NCI-H226 (cell line): ENCODE results near the gene G6PD.
A peak's percentile ranks its signal among the peaks of the same experiment; 100 is the strongest.
"Not testable (repeated sequence)": the region's sequence is repeated elsewhere in the genome, so short reads cannot be mapped to it uniquely, and the experiment has no call there.

Experiments used
- DNase-seq: peaks from one replicate; pipeline ENCODE4 v3.0.0-alpha.2; 2015

The G6PD gene

DNA sequence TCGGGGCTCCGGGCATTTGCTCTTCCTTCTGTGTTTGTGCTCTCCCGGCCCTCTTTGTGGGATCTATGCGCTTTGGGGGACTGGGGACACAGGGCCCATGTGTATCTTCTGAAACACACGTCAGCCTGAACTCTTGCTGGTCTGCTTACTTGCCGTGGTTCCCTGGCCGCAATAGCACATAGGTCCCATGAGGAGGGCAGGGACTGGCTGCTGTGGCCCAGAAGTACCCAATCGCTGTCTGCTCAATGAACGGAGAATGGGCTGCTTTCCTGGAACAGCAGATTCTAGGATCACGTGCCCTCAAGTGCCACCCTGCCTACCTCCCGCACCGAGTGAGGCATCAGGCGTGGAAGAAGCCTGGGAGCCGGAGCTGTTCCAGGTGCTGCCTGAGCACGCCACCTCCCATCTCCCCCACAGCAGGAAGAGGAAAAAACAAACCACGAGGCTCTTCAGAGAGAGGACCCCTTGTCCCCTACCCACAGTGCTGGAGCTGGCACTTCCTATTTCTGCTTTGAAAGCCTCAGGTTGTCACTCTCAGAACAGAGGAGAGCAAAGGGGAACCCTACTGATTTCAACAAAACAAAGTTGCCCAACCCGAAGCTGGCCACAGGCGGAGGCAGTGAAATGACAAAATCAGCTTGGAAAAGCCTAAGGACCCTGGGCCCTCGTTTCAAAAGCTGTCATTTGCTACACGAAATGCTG, 3.8 kb downstream of the G6PD start:
- no peak for DNase-seq

DNA sequence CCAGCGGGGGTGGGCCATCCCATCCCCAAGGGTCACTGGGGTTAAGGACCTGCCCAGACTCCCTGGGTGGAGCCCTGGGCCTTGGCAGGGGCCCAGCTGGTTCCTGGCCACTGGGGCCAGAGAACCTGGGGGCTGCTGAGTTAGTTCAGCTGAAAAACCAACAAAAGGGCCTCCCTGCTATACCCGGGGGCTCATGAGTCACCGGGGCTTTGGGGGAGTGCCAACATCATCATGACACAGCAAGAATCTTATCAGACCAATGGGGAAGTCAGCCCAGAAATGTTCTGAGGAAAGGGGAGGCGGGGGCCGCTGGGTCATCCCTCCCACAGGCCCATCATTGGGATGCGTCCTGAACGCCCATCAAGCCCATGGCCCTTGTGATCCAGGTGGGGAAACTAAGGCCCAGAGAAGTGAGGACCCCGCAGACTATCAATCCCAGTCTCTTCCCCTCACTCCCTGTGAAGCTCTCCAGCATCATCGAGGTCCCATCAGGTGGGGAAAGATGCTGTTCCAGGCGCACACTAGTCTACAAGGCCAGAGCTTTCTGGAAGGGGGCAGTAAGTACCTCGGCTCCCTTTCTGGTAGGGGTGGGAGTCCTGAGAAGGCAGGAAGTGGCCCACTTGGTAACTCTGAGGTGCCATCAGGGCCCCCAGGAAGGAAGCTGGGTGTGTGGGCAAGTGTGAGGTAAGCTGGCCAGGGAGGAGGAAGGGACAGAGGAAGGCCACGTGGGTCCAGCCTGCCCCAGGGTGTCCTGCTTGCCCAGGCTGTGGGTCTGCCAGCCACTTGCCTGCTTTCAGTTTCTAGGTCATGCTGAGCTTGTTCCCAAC, 4.5 kb downstream of the G6PD start:
- DNase-seq = peak; percentile 79

DNA sequence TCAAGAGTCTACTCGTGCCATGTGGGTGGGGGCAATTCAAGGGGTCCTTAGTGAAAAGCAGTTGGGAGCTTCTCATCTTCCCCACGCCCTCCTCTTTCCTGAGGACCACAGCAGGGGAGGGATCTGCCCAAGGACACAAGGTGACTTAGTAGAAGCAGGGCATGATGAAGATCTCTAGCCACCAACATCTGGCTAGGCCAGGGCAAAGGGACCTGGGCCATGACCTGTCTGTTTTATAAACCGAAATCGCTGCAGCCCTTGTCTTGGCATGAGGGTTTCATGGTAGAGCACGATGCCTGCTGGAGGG, 5.1 kb downstream of the G6PD start:
- DNase-seq = no peak

DNA sequence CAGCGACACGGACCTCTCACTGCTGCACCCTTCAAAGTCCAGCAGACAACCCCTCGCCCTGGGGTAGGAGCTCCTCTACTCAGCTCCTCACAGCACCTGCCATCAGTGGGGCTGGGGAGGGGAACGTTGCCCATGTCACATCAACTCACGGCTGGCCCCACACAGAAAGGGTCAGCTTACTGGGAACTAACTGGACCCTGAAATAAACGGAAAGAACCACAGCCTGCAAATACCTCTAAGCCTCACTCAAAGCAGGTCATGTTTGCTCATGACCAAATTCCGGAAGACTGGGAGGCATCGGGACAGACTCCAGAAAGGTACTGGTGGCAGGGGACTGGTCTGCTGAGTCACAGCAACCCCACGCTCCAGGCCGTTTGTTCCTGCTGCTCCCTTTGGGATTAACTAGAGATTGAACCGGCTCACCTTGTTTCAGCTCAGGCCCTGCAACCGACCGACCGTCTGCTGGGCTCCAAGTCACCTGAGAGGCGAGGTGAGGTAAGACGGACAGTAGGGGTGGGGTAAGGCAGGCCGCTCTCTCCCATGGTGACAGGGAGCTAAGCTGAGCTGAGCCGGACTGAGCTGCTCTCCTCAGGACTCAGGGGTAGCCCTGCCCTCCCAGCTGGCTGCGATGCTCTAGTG, 5.6 kb downstream of the G6PD start:
- DNase-seq = no peak

DNA sequence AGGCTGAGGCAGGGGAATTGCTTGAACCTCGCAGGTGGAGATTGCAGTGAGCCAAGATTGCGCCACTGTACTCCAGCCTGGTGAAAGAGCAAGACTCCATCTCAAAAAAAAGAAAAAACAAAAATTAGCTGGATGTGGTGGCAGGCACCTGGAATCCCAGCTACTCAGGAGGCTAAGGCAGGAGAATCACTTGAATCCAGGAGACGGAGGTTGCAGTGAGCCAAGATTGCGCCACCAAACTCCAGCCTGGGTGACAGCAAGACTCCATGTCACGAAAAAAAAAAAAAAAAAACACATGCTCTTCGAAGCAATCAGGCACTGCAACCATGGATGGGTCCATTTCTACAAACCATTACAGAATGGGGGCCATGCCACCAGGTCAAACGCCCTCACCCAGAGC, 6.3 kb downstream of the G6PD start:
- not testable (repeated sequence) for DNase-seq

DNA sequence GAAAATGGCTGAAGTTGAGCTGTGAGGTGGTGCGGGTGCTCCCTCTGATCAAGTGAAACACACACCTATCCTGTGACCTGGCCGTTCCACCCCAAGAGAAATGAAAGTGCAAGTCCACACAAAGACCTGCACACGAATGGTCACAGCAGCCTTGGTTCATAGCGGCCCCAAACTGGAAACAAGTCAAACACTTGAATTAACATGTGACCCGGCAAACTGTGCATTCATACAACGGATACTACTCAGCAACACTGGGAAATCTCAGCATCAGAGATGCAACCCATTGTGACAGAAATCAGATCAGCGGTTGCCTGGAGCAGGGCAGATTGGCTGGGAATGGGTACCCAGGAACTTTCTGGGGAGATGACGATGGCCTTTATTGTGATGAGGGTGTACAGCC, 7.6 kb downstream of the G6PD start:
- no peak for DNase-seq

DNA sequence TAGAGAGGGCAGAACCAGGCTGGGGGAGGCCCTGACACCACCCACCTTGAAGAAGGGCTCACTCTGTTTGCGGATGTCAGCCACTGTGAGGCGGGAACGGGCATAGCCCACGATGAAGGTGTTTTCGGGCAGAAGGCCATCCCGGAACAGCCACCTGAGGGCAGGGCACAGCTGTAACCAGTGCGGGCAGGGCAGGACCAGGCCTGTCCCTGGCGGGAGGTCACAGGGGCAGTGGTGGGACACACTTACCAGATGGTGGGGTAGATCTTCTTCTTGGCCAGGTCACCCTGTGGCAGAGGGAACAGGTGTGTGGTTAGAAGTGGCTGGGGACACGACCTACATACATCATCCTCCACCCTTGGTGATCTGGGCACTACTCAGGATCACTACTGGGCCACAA, 10.8 kb downstream of the G6PD start:
- no peak for DNase-seq

DNA sequence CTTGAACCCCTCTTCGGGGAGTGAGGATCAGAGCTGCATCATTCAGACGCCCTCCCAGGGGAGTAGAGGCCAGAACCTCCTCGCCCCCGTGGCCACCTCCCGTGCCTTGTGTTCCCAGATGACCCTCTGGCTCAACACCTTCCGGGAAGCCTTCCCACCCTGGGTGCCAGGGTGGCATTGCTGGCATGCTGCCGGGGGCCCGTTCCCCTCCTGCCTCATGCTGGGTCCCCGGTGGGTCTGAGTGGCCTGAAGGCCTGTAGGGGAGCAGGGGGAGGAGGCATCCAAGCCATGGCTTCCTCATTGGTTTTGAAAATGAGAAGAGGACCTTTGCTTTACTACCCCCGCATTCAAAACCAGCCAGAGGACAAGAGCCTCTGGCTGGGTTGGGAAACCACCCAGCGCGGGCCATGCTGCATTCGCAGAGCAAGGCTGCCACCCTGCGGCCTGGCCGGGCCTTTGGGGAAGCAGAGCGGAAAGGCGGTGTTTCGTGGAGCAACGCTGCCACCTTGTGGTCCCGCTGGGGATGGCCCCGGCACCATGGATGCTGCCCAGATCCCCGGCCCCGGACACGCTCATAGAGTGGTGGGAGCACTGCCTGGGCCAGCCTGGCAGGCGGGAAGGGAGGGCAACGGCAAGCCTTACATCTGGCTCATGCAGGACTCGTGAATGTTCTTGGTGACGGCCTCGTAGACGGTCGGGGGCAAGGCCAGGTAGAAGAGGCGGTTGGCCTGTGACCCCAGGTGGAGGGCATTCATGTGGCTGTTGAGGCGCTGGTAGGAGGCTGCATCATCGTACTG, 11.9 kb downstream of the G6PD start:
- DNase-seq = peak; percentile 68

DNA sequence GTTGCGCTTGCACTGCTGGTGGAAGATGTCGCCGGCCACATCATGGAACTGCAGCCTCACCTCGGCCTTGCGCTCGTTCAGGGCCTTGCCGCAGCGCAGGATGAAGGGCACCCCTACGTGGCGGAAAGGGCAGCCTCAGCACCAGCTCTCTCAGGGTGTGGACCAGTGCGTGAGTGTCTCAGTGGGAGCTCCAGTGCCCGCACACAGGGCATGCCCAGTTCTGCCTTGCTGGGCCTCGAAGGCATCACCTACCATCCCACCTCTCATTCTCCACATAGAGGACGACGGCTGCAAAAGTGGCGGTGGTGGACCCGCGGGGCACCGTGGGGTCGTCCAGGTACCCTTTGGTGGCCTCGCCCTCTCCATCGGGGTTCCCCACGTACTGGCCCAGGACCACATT, 14.0 kb downstream of the G6PD start:
- DNase-seq = no peak

DNA sequence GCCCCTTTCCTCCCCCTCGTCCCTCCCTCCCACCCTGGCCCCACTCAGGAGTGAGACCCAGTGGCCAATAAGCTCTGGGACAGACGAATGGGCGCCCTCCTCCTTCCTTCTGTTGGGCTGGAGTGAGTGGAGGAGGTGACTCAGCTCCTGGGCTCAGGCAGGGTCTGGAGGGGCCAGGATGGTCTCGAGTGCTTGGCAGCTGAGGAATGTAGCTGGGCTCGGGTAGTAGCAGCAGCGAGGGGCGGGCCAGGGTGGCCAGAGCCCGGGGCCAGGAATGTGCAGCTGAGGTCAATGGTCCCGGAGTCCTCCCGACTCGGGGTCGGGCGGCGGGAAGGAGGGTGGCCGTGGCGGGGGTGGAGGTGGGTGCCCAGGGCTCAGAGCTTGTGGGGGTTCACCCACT, 15.0 kb downstream of the G6PD start:
- peak; percentile 71 for DNase-seq

DNA sequence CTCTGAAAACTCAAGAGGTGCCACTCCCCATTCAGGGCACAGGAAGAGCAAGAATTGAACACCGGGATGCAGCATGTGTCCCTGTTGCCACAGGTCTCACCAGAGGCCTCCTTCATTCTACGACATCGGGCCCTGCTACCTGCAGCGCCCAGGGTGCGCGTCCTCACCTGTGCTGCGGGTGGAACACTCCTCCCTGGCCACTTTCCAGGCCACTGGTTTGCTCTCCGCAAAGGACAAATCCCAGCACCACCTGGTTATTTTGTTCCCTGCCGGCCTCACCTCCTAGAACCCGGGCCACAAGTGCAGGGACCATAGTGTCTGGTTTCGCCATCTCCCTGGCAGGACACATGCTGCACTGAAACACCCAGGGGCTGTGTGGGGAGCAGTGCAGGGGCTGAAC, 16.4 kb downstream of the G6PD start:
- no peak for DNase-seq

DNA sequence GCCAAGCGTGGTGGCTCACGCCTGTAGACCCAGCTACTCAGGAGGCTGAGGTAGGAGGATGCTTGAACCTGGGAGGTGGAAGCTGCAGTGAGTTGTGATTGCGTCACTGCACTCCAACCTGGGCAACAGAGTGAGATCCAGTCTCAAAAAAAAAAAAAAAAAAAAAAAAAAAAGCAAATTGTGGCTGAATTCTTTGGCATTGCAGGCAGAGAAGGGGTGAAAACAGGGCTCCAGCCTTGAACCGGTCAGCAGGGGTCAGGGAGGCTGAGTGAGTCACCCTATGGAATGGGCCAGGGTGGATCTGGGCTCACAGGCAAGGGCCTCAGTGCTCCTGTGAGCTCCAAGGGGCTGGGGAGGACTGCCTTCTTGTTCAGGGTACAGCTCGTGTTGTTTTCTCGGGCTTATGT, 17.4 kb downstream of the G6PD start:
- DNase-seq = peak; percentile 46

DNA sequence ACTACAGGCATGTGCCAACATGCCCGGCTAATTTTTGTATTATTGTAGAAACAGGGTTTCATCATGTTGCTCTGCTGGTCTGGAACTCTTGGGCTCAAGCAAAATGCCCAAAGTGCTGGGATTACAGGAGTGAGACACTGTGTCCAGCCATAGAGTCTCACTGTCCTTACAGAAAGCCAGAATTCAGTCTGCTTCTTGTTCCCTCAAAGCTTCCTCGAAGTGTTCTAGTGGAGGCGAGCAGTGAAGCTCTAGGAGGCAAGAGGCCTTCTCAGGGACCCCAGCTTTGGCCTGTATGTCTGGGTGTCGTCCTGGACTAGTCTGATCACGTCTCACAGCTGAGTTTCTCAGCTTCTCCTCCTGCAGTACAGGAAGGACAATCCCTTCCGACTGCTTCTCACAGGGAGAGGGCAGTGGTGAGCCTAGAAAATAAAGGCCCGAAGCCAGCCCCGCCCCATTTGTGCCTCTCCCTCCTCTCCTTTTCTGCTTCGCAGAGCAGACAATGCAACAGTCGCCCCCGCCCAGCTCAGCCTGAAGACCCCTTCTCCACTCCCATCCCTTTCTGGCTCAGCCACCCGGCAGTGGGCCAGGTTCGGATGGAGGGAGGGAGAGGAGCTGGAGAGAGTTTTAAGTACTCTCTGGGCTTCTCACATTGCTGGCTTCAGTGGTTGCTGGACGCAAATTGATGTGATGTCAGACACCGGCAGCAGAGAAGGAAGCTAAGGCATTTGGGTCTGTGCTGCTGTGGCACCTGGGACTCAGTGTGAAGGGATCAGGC, 19.6 kb downstream of the G6PD start:
- peak; percentile 57 for DNase-seq

DNA sequence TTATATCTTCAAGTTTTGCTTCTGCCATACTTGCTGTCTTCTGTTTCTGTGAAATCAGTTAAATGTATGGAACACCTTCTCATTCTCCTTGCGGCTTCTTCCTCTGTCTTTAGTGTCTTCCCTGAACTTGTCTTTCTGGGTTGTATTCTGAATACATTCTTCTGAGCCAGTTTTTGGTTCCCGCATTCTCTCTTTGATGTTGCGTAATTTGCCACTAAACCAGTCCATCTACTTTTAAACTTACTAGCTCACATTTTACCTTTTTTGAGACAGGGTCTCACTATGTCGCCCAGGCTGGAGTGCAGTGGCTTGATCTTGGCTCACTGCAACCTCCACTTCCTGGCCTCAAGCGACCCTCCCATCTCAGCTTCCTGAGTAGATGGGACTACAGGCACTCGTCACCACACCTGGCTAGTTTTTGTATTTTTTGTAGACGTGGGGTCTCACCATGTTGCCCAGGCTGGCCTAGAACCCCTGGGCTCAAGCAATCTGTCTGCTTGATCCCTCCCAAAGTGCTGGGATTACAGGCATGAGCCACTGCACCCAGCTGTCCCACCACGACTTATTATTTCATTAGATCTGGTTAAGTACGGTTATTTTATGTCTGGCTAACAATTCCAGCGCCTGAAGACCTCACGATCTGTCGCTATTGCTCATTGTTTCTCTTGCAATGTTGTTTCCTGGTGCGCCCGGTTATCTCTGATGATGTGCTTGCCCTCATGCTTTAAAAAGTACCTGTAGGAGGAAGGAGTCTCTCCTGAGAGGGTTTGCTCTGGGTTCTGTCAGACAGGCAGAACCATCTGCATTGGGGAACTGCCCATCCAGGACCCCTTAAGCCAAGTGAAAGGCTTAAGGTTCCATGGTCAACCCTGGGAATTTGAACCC, 20.8 kb downstream of the G6PD start:
- DNase-seq = no peak

DNA sequence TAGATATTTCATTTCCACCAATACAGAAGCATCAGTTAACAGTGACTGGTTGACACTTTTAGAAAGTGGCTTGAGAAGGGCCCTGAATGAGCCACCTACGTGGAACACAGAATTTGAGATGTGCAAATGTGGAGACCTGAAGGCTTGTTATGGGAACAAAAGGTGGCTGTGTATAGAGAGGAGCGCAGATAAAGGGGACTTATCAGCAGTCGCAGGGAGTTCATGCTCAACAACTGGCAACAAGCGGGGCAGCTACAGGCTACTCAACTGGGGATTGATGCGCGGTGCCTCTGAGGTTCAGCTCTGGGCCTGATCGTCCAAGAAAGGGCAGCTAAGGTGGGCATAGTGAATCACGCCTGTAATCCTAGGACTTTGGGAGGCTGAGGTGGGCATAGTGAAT, 27.3 kb downstream of the G6PD start:
- DNase-seq = no peak

DNA sequence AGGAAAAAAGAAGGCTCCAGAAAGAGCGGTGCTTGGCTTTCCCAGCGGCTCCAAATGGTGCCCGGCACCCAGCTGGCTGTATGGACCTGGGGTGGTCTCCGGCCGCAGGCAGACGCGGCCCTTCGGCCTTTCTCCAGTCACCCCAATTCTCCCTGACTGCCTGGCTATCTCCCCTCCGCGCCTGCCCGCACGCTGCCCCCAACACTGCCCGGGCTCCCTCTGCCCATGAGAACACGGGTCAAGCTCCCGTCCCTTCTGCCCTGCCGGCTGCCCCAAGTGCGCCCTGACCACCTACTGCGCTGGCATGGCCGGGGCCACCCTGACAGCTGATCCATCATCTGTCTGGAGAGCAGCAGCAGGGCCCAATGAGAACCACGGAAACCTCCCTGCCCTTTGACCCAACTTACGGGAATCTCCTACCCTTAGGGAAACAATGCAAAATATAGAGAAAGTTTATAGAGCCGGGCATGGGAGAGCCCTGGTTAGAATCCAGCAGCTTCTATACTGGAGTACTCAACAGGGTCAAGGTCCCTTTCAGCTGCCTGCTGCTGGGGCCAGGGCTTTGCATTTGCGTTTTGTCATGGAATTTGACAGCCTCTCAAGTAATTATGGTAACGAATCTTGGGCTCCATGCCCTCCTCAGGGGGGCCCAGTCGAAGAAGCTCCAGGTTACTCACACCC, 29.4 kb downstream of the G6PD start:
- no peak for DNase-seq

DNA sequence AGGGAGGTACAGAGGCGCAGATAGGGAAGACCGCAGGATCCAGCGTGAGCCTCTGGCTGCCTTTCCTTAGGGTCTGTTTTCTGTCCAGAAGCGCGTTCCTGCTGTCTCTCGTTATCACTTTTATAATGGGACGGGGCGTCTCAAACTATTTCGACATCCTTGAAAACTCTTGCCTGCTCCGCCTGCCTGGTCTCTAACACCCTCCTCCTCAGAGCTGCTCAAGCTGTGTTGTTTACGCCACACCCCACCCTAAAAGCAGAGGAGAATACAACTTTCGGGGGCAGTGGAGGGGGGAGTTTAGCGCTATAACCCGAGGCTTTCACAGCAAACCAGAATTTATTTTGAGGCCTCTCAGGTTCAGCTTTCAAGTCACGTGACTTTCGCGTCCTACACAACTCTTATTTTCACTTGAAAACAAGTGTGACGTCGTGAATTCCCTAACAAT, 30.0 kb downstream of the G6PD start:
- no peak for DNase-seq

DNA sequence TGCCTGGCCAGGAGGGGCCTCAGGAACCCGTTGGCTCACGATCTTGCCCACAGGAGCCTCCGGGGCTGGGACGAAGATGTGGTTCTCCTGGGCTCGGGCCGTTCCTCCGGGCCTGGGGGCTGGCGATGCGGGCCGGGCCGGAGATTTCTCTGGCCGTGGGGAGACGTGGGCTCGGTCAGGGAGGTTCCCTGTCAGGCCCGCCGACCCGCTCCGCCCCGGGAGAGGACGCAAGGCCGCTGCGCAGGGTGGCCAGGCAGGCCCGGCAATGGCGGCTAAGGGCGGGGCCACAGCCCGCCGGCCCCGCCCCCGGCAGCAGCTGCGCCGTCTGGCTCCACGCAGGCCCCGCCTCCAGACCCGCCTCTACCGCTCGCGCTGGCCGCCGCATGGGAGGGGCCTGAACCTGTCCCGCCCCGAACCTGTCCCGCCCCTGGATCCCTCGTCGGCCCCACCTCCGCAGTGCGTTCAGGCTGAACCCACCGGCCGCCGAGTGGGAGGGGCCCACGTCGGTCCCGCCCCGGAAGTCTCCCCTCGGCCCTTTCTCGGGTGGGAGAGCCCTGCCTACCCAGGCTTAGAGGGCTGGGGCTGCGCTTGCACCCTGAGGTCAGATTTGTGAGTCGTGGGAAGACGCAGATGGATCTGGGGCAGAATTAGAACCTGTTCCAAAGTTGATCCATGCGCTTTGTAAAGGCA, 30.5 kb downstream of the G6PD start, which contains the start of gene FAM3A:
TSS of gene FAM3A (minus strand) at position 267 of the 690 bp plus-strand sequence. CDS start 460 bp downstream, outside the sequence.
- peak; percentile 67 for DNase-seq

DNA sequence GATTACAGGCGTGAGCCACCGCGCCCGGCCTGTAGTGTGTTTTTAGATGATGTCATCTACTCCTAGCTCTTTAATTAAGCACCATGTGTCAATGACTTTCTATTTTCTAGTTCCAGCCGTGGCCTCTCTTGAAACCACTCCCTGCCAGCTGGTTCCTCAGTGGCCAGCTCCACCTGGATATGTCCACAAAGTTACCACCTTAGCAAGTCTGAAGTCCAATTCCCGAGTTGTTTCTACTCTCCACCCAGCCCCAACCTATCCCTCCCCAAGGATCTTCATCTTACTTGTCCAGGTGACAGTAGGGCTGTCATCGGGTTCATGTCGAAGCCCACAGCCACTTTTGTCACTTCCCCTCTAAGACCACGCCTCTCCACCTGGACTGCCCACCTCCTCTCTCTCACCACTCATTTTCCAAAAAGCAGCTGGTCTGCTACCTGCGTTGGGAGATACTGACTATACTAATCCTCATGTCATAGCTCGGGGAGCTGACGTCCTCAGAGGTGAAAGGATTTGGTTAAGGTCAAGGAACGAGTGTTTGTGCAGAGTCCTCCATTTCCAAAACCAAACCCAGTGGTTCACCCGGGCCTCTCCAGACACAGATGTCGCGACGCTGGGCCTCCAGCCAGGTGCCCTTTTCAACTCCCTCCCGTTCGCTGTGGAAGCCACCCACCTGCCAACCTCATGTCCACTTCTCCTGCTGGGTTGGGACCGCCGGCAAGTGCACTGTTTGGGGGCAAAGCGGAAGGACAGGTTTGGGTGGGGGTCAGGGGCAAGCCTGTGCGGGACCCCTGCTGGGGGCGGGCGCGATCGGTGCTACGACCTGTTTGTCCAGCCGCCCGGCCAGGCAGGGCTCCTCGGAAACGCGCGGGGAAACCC, 31.3 kb downstream of the G6PD start:
- DNase-seq = no peak
